SK-N-SH treated with all-trans-retinoic acid at 6 μM for 48 hours (cell line): ENCODE results near the gene GPC6.

Experiments
- ATAC-seq: fragments of 200-7000 bp; cut with Tn5 transposase; 3 replicates; pipeline ENCODE4 v1.9.1; 2020; ENCODE audit warnings: mild to moderate bottlenecking, moderate library complexity
- ARNTL ChIP-seq: fragments of 450-650 bp; formaldehyde crosslinking; IDR thresholded peaks from 2 replicates; pipeline ENCODE4 v1.5.0; 2020; ENCODE audit warnings: low read depth, mild to moderate bottlenecking, moderate library complexity, borderline replicate concordance
- BACH2 ChIP-seq: fragments of 250-450 bp; sonication (Bioruptor Pico); IDR thresholded peaks from 2 replicates; pipeline ENCODE4 v1.9.0; 2021; ENCODE audit warnings: mild to moderate bottlenecking, borderline replicate concordance
- CSDC2 ChIP-seq: fragments of 250-450 bp; sonication (Bioruptor Pico); IDR thresholded peaks from 2 replicates; pipeline ENCODE4 v1.5.0; 2020; ENCODE audit warnings: mild to moderate bottlenecking, moderate library complexity
- ESRRG ChIP-seq: fragments of 250-450 bp; sonication (Bioruptor Pico); IDR thresholded peaks from 2 replicates; pipeline ENCODE4 v1.6.1; 2021; ENCODE audit warnings: mild to moderate bottlenecking
- ISL1 ChIP-seq: fragments of 250-450 bp; sonication (Bioruptor Pico); IDR thresholded peaks from 2 replicates; pipeline ENCODE4 v2.1.2; 2022; ENCODE audit warnings: mild to moderate bottlenecking, moderate library complexity
- PPARA ChIP-seq: fragments of 250-450 bp; sonication (Bioruptor Pico); IDR thresholded peaks from 2 replicates; pipeline ENCODE4 v1.5.0; 2020; ENCODE audit warnings: mild to moderate bottlenecking, borderline replicate concordance
- RARB ChIP-seq: fragments of 250-450 bp; sonication (Bioruptor Pico); IDR thresholded peaks from 2 replicates; pipeline ENCODE4 v1.8.0; 2021; ENCODE audit warnings: mild to moderate bottlenecking, moderate library complexity
- SNAI2 ChIP-seq: fragments of 250-450 bp; sonication (Bioruptor Pico); IDR thresholded peaks from 2 replicates; pipeline ENCODE4 v1.5.0; 2020; ENCODE audit warnings: mild to moderate bottlenecking, moderate library complexity
- TCF4 ChIP-seq: fragments of 250-450 bp; sonication (Bioruptor Pico); IDR thresholded peaks from 2 replicates; pipeline ENCODE4 v1.8.0; 2021; ENCODE audit warnings: mild to moderate bottlenecking, moderate library complexity, borderline replicate concordance
- TOX ChIP-seq: fragments of 250-450 bp; sonication (Bioruptor Pico); IDR thresholded peaks from 2 replicates; pipeline ENCODE4 v1.8.0; 2021; ENCODE audit warnings: mild to moderate bottlenecking, moderate library complexity, borderline replicate concordance
- ZC3H10 ChIP-seq: fragments of 250-450 bp; sonication (Bioruptor Pico); IDR thresholded peaks from 2 replicates; pipeline ENCODE4 v1.5.1; 2021; ENCODE audit warnings: mild to moderate bottlenecking, moderate library complexity
- ZFP3 ChIP-seq: fragments of 250-450 bp; sonication (Bioruptor Pico); IDR thresholded peaks from 2 replicates; pipeline ENCODE4 v1.5.0; 2020; ENCODE audit warnings: mild to moderate bottlenecking, moderate library complexity
- ZFP30 ChIP-seq: fragments of 450-650 bp; formaldehyde crosslinking; IDR thresholded peaks from 2 replicates; pipeline ENCODE4 v1.5.0; 2022; ENCODE audit warnings: mild to moderate bottlenecking, moderate library complexity
- ZNF565 ChIP-seq: fragments of 450-650 bp; formaldehyde crosslinking; conservative IDR thresholded peaks from 2 replicates; pipeline ENCODE4 v1.5.0; 2020; ENCODE audit warnings: low read depth, mild to moderate bottlenecking, moderate library complexity
- ZNF70 ChIP-seq: fragments of 450-650 bp; formaldehyde crosslinking; IDR thresholded peaks from 2 replicates; pipeline ENCODE4 v1.5.0; 2020; ENCODE audit warnings: mild to moderate bottlenecking, moderate library complexity
- TF ChIP-seq, protein P1 (sequence below): fragments of 250-450 bp; sonication (Bioruptor Pico); IDR thresholded peaks from 2 replicates; pipeline ENCODE4 v1.8.0; 2021; ENCODE audit warnings: low read depth, mild to moderate bottlenecking, moderate library complexity, borderline replicate concordance
- TF ChIP-seq, protein P2 (sequence below): fragments of 250-450 bp; sonication (Bioruptor Pico); IDR thresholded peaks from 2 replicates; pipeline ENCODE4 v1.8.0; 2020; ENCODE audit warnings: mild to moderate bottlenecking, moderate library complexity, borderline replicate concordance
- TF ChIP-seq, protein P3 (sequence below): fragments of 250-450 bp; sonication (Bioruptor Pico); IDR thresholded peaks from 2 replicates; pipeline ENCODE4 v1.5.1; 2021; ENCODE audit warnings: mild to moderate bottlenecking, moderate library complexity
- TF ChIP-seq, protein P4 (sequence below): fragments of 250-450 bp; sonication (Bioruptor Pico); IDR thresholded peaks from 2 replicates; pipeline ENCODE4 v1.5.0; 2020; ENCODE audit warnings: mild to moderate bottlenecking, moderate library complexity
- TF ChIP-seq, protein P5 (sequence below): fragments of 250-450 bp; sonication (Bioruptor Pico); IDR thresholded peaks from 2 replicates; pipeline ENCODE4 v1.5.1; 2020; ENCODE audit warnings: low read depth, mild to moderate bottlenecking, moderate library complexity

GPC6 gene

DNA sequence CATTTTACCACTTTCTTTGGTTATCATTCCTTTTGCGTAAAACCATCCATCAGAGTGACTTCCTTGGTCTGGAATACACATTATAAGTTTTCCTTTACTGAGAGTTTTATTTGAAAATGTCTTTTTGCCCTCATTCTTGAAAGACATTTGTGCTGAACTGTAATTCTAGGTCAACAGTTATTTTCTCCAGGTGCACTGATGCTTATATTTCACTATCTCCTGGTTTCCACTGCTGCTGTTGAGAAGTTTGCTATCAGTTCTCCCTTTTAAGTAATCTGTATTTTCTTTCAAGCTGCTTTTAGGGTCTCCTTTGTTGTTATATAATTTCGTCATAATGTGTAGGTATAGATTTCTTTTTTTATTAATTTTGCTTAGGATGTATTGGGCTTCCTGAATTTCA lies 1092.9 kb downstream of the GPC6 start:
- no peak for ATAC-seq
- no peak for TF ChIP-seq RARB (CRISPR knock-in tag)
- TF ChIP-seq, protein P1, sequence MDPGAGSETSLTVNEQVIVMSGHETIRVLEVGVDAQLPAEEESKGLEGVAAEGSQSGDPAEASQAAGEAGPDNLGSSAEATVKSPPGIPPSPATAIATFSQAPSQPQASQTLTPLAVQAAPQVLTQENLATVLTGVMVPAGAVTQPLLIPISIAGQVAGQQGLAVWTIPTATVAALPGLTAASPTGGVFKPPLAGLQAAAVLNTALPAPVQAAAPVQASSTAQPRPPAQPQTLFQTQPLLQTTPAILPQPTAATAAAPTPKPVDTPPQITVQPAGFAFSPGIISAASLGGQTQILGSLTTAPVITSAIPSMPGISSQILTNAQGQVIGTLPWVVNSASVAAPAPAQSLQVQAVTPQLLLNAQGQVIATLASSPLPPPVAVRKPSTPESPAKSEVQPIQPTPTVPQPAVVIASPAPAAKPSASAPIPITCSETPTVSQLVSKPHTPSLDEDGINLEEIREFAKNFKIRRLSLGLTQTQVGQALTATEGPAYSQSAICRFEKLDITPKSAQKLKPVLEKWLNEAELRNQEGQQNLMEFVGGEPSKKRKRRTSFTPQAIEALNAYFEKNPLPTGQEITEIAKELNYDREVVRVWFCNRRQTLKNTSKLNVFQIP: no peak
- TF ChIP-seq, protein P2, sequence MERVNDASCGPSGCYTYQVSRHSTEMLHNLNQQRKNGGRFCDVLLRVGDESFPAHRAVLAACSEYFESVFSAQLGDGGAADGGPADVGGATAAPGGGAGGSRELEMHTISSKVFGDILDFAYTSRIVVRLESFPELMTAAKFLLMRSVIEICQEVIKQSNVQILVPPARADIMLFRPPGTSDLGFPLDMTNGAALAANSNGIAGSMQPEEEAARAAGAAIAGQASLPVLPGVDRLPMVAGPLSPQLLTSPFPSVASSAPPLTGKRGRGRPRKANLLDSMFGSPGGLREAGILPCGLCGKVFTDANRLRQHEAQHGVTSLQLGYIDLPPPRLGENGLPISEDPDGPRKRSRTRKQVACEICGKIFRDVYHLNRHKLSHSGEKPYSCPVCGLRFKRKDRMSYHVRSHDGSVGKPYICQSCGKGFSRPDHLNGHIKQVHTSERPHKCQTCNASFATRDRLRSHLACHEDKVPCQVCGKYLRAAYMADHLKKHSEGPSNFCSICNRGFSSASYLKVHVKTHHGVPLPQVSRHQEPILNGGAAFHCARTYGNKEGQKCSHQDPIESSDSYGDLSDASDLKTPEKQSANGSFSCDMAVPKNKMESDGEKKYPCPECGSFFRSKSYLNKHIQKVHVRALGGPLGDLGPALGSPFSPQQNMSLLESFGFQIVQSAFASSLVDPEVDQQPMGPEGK (CRISPR knock-in tag): no peak
- no peak for TF ChIP-seq PPARA (CRISPR knock-in tag)
- TF ChIP-seq, protein P3, sequence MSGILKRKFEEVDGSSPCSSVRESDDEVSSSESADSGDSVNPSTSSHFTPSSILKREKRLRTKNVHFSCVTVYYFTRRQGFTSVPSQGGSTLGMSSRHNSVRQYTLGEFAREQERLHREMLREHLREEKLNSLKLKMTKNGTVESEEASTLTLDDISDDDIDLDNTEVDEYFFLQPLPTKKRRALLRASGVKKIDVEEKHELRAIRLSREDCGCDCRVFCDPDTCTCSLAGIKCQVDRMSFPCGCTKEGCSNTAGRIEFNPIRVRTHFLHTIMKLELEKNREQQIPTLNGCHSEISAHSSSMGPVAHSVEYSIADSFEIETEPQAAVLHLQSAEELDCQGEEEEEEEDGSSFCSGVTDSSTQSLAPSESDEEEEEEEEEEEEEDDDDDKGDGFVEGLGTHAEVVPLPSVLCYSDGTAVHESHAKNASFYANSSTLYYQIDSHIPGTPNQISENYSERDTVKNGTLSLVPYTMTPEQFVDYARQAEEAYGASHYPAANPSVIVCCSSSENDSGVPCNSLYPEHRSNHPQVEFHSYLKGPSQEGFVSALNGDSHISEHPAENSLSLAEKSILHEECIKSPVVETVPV: no peak
- TF ChIP-seq ZFP3 (CRISPR knock-in tag): no peak
- TF ChIP-seq BACH2 (CRISPR knock-in tag): no peak
- TF ChIP-seq TOX (CRISPR knock-in tag): no peak
- TF ChIP-seq ARNTL (CRISPR knock-in tag): no peak
- TF ChIP-seq ESRRG: no peak
- TF ChIP-seq, protein P4, sequence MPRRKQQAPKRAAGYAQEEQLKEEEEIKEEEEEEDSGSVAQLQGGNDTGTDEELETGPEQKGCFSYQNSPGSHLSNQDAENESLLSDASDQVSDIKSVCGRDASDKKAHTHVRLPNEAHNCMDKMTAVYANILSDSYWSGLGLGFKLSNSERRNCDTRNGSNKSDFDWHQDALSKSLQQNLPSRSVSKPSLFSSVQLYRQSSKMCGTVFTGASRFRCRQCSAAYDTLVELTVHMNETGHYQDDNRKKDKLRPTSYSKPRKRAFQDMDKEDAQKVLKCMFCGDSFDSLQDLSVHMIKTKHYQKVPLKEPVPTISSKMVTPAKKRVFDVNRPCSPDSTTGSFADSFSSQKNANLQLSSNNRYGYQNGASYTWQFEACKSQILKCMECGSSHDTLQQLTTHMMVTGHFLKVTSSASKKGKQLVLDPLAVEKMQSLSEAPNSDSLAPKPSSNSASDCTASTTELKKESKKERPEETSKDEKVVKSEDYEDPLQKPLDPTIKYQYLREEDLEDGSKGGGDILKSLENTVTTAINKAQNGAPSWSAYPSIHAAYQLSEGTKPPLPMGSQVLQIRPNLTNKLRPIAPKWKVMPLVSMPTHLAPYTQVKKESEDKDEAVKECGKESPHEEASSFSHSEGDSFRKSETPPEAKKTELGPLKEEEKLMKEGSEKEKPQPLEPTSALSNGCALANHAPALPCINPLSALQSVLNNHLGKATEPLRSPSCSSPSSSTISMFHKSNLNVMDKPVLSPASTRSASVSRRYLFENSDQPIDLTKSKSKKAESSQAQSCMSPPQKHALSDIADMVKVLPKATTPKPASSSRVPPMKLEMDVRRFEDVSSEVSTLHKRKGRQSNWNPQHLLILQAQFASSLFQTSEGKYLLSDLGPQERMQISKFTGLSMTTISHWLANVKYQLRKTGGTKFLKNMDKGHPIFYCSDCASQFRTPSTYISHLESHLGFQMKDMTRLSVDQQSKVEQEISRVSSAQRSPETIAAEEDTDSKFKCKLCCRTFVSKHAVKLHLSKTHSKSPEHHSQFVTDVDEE (CRISPR knock-in tag): no peak
- no peak for TF ChIP-seq ZNF565 (CRISPR knock-in tag)
- no peak for TF ChIP-seq ZNF70 (CRISPR knock-in tag)
- TF ChIP-seq ZC3H10 (CRISPR knock-in tag): no peak

DNA sequence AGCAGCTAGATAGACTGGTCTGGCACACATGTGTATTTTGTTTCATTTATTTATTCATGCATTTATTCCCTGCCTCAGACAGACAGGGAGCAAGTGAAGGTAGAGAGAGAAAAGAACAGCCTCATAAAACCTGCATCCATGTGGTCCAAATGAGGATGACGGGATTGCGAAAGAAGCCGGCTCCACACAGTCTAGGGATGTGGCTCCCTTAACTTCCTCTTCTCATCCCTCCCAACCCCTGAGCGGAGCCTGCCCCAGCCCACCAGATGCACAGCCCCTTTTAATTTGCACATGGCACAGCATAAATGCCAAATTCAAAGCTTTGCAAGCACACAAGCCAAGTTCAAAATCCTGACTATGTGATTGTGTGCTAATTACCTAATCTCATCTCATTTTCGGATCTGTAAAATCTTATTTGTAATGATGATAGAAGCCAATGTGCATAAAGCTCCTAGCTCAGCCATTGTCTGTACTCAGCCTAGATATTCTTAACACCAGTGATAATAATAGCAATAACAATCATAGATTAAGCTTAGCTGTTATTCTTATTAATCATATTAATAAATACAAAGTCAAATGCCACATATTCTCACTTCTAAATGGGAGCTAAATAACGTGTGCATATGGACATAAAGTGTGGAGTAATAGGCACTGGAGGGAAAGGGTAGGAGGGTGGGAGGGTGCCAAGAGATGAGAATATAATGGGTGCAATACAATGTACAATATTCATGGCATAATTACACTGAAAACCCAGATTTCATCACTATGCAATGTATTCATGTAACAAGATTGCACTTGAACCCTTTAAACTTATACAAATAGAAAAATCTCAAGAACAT lies 1096.5 kb downstream of the GPC6 start:
- TF ChIP-seq, protein P5, sequence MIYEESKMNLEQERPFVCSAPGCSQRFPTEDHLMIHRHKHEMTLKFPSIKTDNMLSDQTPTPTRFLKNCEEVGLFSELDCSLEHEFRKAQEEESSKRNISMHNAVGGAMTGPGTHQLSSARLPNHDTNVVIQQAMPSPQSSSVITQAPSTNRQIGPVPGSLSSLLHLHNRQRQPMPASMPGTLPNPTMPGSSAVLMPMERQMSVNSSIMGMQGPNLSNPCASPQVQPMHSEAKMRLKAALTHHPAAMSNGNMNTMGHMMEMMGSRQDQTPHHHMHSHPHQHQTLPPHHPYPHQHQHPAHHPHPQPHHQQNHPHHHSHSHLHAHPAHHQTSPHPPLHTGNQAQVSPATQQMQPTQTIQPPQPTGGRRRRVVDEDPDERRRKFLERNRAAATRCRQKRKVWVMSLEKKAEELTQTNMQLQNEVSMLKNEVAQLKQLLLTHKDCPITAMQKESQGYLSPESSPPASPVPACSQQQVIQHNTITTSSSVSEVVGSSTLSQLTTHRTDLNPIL (CRISPR knock-in tag): no peak
- no peak for TF ChIP-seq ZFP3 (CRISPR knock-in tag)
- no peak for TF ChIP-seq ISL1
- no peak for TF ChIP-seq ZFP30 (CRISPR knock-in tag)
- TF ChIP-seq, protein P1: no peak
- TF ChIP-seq SNAI2: no peak
- no peak for TF ChIP-seq PPARA (CRISPR knock-in tag)
- no peak for TF ChIP-seq CSDC2 (CRISPR knock-in tag)
- TF ChIP-seq, protein P3: no peak
- no peak for TF ChIP-seq TOX (CRISPR knock-in tag)
- no peak for TF ChIP-seq ESRRG
- no peak for TF ChIP-seq TCF4
- no peak for TF ChIP-seq ZNF565 (CRISPR knock-in tag)
- no peak for ATAC-seq
